Measurements from ENCODE around the gene DDO.
"Not testable (repeated sequence)": the region's sequence is repeated elsewhere in the genome, so short reads cannot be mapped to it uniquely, and the experiment has no call there.

The DDO gene

DNA sequence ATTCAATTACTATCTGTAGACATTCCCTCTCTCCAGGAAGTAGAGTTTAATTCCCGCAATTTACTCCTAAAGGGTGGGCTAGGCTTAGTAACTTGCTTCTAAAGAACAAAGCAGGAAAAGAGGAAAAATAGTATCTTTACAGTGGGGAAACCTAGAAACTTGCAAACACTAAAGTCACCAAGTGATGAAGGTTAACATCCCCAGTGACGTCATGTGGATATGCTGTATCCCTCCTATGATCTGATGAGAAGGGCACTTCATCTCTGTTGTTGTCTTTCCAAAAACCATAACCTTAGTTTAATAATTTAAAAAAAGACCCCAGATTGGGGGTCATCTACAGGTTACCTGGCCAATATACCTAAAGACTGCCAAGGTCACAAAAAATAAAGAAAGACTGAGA, 43.8 kb upstream of the DDO start:
- Histone ChIP-seq H3K27me3 (ENCODE audit: low read length) (no peaks in the 10 kb centered on the region), H4K20me1 (ENCODE audit: low read depth, low read length) (no peaks in the 10 kb centered on the region), H3K9me3 (ENCODE audit: insufficient read depth, low read length) (peaks cover 7% of the 10 kb centered on the region; the same call in 1 of the 2 replicates), H3K4me2 (ENCODE audit: low read depth, low read length, poor library complexity, severe bottlenecking) (no peak overlapping the region), H3K4me3 (ENCODE audit: insufficient read depth, low read length, poor library complexity, severe bottlenecking) (no peak overlapping the region), H2AFZ (ENCODE audit: low read depth, low read length, severe bottlenecking) (no peak overlapping the region), H3K36me3 (ENCODE audit: low read length) (no peaks in the 10 kb centered on the region), H3K27ac (ENCODE audit: low read depth, low read length) (no peak overlapping the region), H3K9ac (ENCODE audit: low read length) (no peak overlapping the region), H3K79me2 (ENCODE audit: insufficient read depth, low read length) (no peaks in the 10 kb centered on the region), H3K9me2 (replicated peaks; ENCODE audit: insufficient read depth, low read length) (no peaks in the 10 kb centered on the region), H3F3A (ENCODE audit: insufficient read depth) (no peaks in the 10 kb centered on the region)
- TF ChIP-seq CTCF (IDR thresholded peaks at IDR 0.05; ENCODE audit: insufficient read depth, low read length, poor library complexity, severe bottlenecking) = no peak
- no peak for TF ChIP-seq EZH2phosphoT487 (conservative IDR thresholded peaks at IDR 0.05; ENCODE audit: low read length)

GRCh38 chr6:110458476-110458875, 43.1 kb upstream of the DDO start:
- Histone ChIP-seq H4K20me1 (ENCODE audit: low read depth, low read length) (no peaks in the 10 kb centered on the region), H3K9me3 (ENCODE audit: insufficient read depth, low read length) (peaks cover 7% of the 10 kb centered on the region; the same call in 1 of the 2 replicates), H3K27ac (ENCODE audit: low read depth, low read length) (no peak overlapping the region)

DNA sequence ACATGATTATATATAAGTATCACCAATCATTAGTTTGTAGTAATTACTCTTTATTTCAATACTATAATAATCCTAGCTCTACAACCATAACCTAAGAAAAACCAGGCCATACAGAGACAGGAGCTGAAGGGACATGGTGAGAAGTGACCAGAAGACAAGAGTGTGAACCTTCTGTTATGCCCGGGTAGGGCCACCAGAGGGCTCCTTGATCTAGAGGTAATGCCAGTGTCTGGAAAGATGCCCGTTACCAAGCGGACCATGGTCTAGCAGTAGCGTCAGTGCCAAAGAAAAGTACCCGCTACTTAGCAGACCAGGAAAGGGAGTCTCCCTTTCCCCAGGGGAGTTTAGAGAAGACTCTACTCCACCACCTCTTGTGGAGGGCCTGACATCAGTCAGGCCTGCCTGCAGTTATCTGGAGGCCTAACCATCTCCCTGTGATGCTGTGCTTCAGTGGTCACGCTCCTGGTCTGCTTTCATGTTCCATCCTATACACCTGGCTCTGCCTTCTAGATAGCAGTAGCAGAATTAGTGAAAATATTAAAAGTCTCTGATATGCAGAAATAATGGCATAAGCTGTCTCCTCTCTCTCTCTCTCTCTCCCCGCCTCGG, 42.3 kb upstream of the DDO start:
- not testable (repeated sequence) for H3K36me3 ChIP-seq (ENCODE audit: low read length); H3K9me2 ChIP-seq (replicated peaks; ENCODE audit: insufficient read depth, low read length); H3K27me3 ChIP-seq (ENCODE audit: low read length); H2AFZ ChIP-seq (ENCODE audit: low read depth, low read length, severe bottlenecking); H3F3A ChIP-seq (ENCODE audit: insufficient read depth); H3K9ac ChIP-seq (ENCODE audit: low read length); H3K9me3 ChIP-seq (ENCODE audit: insufficient read depth, low read length); H3K4me3 ChIP-seq (ENCODE audit: insufficient read depth, low read length, poor library complexity, severe bottlenecking); H3K4me2 ChIP-seq (ENCODE audit: low read depth, low read length, poor library complexity, severe bottlenecking); H3K27ac ChIP-seq (ENCODE audit: low read depth, low read length); H4K20me1 ChIP-seq (ENCODE audit: low read depth, low read length); H3K79me2 ChIP-seq (ENCODE audit: insufficient read depth, low read length)
- TF ChIP-seq CTCF (IDR thresholded peaks at IDR 0.05; ENCODE audit: insufficient read depth, low read length, poor library complexity, severe bottlenecking) = peak; percentile 25

More at GRCh38 chr6:110458476-110458875, 43.1 kb upstream of the DDO start:
- no peak overlapping the region for H2AFZ ChIP-seq (ENCODE audit: low read depth, low read length, severe bottlenecking)
- H3K4me2 ChIP-seq (ENCODE audit: low read depth, low read length, poor library complexity, severe bottlenecking) = no peak overlapping the region
- no peak overlapping the region for H3K9ac ChIP-seq (ENCODE audit: low read length)
- H3F3A ChIP-seq (ENCODE audit: insufficient read depth) = no peaks in the 10 kb centered on the region
- no peaks in the 10 kb centered on the region for H3K79me2 ChIP-seq (ENCODE audit: insufficient read depth, low read length)
- H3K36me3 ChIP-seq (ENCODE audit: low read length) = no peaks in the 10 kb centered on the region
- no peaks in the 10 kb centered on the region for H3K27me3 ChIP-seq (ENCODE audit: low read length)
- no peaks in the 10 kb centered on the region for H3K9me2 ChIP-seq (replicated peaks; ENCODE audit: insufficient read depth, low read length)
- TF ChIP-seq CTCF (IDR thresholded peaks at IDR 0.05; ENCODE audit: insufficient read depth, low read length, poor library complexity, severe bottlenecking) (no peak), EZH2phosphoT487 (conservative IDR thresholded peaks at IDR 0.05; ENCODE audit: low read length) (no peak)
- H3K4me3 ChIP-seq (ENCODE audit: insufficient read depth, low read length, poor library complexity, severe bottlenecking) = no peak overlapping the region
